ENCODE measurements around the gene DMBT1.
A peak's percentile ranks its signal among the peaks of the same experiment; 100 is the strongest.

The DMBT1 gene

GRCh38 chr10:122548407-122549085 lies 12.0 kb upstream of the DMBT1 start:
- DNase-seq (ENCODE audit: extremely low read depth in 1 of 2, low read depth in 1 of 2) = no peak

DNA sequence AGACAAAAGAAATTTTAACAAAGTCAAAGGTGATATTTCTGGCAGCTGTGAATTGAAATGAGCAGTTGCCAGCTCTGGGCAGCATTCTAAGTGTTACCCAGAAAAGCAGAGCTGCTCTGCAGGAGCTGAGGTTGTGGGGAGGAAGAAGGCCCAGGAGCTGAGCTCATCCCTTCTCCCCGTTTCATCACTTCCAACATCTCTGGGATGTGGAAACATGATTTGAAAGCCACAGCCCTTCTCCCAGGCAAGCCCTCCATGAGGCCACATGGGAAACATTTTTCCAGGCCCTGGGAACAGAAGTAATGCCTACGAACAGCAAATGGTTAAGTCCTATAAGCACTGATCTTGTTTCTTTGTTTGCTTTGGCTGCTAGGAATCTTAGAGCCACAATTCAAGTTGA lies 10.9 kb upstream of the DMBT1 start:
- no peak for DNase-seq (ENCODE audit: extremely low read depth in 1 of 2, low read depth in 1 of 2)

DNA sequence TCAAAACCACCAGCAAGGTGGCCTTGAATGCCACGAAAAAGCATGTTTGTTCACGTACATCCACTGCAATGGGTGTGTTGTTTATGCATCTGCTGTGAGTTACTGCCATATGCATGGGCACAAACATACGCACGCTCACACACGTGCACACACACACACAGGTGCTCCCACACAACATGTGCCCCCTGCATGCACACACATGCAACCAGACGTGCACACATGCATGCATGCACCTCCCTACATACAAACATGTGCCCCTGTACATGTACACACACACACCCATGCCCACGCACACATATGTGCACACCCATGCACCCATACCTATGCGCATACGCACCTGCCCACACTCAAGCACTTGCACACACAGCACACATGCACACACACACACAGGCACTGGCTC lies 10.1 kb upstream of the DMBT1 start:
- no peak for DNase-seq (ENCODE audit: extremely low read depth in 1 of 2, low read depth in 1 of 2)

GRCh38 chr10:122550983-122551382 lies 9.6 kb upstream of the DMBT1 start:
- DNase-seq (ENCODE audit: extremely low read depth in 1 of 2, low read depth in 1 of 2) = no peak

- peak in 1 of 2 donors; percentile 14 for DNase-seq (ENCODE audit: extremely low read depth in 1 of 2, low read depth in 1 of 2)
Observed at GRCh38 chr10:122551450-122551849, 9.1 kb upstream of the DMBT1 start.

- no peak for DNase-seq (ENCODE audit: extremely low read depth in 1 of 2, low read depth in 1 of 2)
Observed at GRCh38 chr10:122553341-122553740, 7.2 kb upstream of the DMBT1 start.

DNA sequence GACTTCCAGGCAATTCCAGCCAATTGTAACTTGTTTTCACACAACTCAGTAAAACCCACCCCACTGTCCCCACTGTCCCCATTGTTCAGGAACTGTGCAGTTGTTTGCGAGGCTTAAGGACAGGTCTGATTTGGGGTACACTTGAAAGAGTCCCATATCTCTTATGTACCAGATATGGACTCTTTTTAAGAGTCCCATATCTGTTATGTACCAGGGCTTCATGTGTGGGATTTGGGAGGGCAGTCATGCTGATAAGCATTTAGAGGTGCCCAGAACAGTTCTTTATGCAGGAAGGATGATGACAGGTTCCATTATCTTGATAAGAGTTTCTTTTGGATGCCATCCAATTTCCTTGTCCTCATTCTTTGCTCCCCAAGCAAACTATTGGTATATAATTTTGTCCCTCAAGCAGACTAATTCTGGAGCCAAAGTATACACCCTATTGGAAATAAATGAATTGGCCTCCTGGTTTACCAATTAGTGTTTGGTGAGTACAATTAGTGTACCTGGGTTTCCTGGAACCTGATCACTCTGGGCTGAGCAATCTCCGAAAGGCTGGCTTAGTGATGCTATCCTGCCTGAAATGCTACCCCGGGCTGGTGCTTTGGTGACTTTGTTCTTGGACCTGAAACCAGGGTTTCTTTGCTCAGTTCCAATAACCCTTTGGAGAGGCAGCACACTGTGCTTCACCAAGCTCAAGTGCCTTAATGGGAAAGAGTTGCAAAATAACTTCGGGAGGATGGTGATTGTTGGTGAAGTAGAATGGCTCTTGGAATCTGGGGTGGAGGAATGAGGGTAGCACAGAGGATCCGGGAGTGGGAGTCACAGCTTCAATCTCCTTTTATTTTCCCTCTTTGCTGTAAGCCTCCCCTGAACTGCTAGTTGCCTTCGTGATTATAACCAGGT lies 6.2 kb upstream of the DMBT1 start:
- no peak for DNase-seq (ENCODE audit: extremely low read depth in 1 of 2, low read depth in 1 of 2)

GRCh38 chr10:122555442-122555841 lies 5.1 kb upstream of the DMBT1 start:
- no peak for DNase-seq (ENCODE audit: extremely low read depth in 1 of 2, low read depth in 1 of 2)

DNA sequence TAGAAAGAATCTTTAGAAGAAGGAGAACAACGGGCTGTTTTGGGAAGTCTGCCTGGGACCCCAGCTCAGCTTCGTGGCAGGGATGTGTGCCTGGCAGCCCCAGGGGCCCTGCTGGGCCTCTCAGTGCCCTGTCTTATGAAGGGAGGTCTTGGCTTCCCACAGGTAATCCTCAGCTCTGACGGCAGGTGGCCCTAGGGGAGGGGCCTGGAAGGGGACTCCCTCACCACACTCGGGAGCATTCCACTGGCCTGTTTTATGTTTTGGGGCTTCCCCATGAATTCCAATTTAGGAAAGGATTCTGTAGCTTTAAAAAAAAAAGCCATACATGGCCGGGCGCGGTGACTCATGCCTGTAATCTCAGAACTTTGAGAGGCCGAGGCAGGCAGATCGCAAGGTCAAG lies 3.0 kb upstream of the DMBT1 start:
- no peak for DNase-seq (ENCODE audit: extremely low read depth in 1 of 2, low read depth in 1 of 2)

- no peak for DNase-seq (ENCODE audit: extremely low read depth in 1 of 2, low read depth in 1 of 2)
Observed at GRCh38 chr10:122558452-122558851, 2.1 kb upstream of the DMBT1 start.

DNA sequence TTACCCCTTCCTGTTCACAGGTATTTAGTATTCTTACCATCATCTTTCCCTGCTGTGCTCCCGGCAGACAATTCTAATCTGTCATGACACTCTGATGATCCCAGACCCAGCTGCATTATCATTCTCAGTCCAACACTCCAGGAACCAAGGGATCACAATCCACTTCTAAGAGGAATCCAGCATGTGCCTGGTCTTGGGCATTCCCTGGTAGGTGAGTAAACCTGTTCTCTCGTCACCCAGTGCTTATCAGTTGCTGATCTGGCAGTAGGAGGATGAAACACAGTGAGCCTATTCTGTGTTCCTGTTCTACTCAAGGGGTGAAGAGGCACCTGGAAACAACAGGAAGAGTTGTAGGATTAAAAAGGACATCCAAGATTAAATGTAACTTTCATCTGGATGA lies 1.3 kb upstream of the DMBT1 start:
- DNase-seq (ENCODE audit: extremely low read depth in 1 of 2, low read depth in 1 of 2) = no peak

GRCh38 chr10:122561212-122561611 lies 658 bp downstream of the DMBT1 start:
- DNase-seq (ENCODE audit: extremely low read depth in 1 of 2, low read depth in 1 of 2) = no peak

DNA sequence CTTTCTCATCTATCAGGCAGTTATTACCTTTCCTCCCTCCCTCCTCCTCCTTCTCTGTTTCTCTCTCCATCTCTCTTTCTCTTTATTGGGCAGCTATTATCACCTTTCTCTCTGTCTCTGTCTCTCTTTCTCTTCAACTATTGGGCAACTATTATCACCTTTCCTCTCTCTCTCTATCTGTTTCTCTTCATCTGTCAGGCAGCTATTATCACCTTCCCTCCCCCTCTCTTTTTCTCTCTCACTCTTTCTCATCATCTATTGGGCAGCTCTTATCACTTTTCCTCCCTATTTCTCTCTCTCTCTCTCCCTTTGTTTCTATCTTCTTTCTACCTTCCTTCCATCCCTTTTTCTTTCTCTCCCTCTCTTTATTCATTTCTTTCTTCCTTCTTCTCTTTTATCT lies 1.2 kb downstream of the DMBT1 start:
- DNase-seq (ENCODE audit: extremely low read depth in 1 of 2, low read depth in 1 of 2) = no peak

DNA sequence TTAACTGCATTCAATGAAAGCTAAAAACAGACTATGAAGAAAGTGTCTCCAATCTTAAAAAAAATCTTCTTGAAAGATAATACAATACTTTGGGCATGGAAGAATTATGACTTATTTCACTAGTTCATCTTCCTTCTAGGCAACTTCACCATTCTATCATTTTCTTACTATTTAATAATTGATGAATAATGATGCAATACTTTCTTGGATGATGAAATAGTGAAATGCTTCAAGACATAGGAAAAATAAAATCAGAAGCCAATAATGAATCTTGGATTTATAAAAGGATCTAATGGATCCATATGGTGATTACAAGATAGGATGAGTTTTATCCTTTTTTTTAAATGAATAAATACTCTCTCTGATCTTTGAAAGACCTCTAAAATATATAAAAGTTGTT lies 4.4 kb downstream of the DMBT1 start:
- no peak for DNase-seq (ENCODE audit: extremely low read depth in 1 of 2, low read depth in 1 of 2)

DNA sequence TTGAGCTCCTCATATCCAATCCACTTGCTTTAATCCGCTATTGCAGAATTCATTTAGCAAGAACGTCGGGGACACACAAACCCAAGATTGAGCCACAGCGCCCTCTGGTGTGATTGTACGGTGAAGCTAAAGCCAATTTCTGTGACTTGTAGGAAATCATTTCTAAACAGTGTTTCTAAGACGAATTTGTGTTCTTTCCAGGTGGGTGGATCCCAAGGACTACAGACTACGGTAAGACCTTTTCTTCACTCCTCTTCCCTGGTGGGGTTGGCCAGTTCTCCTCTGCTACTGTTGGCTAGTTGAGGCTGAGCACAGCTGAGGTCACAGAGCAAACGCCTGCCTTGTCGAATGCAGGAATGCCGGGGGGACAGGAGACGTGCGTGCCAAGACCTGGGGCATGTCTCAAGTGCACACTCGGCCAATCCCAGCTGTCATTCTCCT lies 5.2 kb downstream of the DMBT1 start:
- peak; percentile 27 to 63 for DNase-seq (ENCODE audit: extremely low read depth in 1 of 2, low read depth in 1 of 2)

DNA sequence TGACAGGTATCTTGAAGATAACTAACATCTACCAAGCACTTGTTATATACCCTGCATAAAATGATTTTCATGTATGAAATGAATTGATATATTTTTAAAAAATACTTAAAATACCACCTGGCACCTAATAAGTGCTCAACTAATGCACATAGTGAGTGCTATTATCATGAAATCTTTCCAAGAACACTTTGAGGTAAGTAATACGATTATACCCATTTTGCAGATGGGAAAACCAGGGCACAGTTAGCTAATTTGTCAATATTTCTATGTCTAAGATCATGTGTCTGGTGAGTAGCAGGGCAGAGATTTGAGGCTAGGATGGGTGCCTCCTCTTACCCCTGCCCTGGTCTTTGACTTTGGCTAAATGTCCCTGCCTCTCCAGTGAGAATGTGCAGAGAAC lies 6.1 kb downstream of the DMBT1 start:
- DNase-seq (ENCODE audit: extremely low read depth in 1 of 2, low read depth in 1 of 2) = no peak

DNA sequence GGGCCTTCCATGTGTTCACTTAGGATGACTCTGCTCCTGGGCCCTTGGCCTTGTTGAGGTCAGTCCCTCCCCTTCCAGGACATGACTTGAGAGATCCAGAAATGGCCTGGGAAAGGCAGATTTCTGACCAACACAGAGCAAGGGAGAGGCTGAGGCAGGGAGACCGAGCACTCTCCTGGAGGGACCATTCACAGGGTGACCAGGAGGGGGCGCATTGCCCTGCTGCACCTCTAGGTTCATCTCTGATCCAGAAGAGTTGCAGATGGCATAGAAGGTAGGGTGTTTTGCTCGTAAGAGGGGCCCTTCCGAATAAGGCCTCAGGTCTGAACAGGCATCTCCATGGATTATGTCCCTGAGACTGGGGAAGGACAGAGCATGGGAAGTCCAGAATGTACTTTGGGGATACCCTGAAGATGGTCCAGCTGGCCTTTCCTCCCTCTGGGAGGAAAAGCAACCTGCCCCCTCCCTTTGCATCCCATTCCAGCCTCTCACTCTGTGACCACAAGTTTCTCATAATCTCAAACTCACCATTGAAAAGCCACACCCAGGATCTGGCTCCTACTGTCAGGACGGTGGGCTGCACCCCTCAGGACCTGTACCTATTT lies 6.6 kb downstream of the DMBT1 start:
- DNase-seq (ENCODE audit: extremely low read depth in 1 of 2, low read depth in 1 of 2) = no peak

DNA sequence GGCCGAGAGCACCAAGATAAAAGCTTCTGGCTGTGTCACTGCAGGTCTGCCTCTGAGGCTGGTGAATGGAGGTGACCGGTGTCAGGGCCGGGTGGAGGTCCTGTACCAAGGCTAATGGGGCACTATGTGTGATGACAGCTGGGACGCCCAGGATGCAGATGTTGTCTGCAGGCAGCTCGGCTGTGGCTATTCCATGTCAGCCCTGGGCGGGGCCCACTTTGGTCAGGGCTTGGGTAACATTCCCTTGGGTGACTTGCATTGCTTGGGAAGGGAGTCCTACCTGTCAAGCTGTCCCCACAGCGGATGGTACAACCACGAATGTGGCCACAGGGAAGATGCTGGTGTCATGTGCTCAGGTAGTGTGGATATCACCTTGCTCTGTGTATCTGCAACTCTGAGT lies 8.0 kb downstream of the DMBT1 start:
- no peak for DNase-seq (ENCODE audit: extremely low read depth in 1 of 2, low read depth in 1 of 2)

- no peak for DNase-seq (ENCODE audit: extremely low read depth in 1 of 2, low read depth in 1 of 2)
Observed at GRCh38 chr10:122570920-122571319, 10.4 kb downstream of the DMBT1 start.

DNA sequence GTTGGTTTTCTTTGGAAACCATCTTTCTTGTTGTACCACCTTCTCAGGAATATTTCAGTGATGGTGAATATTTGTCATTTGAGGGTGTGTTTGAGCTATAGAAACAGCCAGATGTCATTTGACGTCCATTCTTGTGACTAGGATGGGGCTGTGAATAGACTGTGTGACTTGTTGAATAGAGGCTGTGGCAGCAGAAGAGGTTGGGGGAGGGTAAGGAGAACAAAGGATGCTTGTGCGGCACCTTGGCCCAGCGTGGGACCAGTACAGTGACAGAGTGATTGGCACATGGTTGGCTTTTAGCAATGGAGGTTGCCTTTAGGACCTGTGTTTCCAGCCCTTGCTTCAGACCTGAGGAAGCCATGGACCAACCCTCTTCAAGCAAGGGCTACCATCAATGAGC lies 11.3 kb downstream of the DMBT1 start:
- DNase-seq (ENCODE audit: extremely low read depth in 1 of 2, low read depth in 1 of 2) = no peak

DNA sequence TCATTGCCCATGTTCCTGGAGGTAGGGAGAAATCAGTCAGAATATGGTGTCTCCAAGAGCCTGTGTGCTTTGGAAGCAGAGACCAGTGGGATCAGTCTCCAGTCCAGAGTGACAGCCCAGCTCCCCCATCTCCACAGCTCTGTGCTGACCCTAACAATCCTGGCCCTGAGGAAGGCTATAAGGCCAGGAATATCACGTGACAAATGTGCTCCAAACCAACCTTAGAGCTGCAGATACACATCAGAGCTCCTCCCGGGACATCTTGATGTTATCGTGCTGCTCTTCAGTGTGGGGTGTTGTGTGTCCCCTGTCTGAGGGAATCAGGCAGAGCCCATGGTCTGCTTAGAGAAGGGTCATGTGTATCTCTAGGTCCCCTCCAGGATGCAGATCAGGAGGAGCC lies 15.2 kb downstream of the DMBT1 start:
- no peak for DNase-seq (ENCODE audit: extremely low read depth in 1 of 2, low read depth in 1 of 2)

DNA sequence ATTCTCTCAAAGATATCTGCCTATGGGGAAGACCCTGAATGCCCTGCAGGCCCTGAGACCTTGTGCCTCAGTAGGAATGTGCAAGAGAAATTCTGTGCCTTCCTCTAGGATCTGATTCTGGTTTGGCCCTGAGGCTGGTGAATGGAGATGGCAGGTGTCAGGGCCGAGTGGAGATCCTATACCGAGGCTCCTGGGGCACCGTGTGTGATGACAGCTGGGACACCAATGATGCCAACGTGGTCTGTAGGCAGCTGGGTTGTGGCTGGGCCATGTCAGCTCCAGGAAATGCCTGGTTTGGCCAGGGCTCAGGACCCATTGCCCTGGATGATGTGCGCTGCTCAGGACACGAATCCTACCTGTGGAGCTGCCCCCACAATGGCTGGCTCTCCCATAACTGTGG lies 15.7 kb downstream of the DMBT1 start:
- DNase-seq (ENCODE audit: extremely low read depth in 1 of 2, low read depth in 1 of 2) = no peak

All from activated CD8-positive, alpha-beta memory T cell treated with anti-CD3 and anti-CD28 coated beads for 1 hour (primary cell).